ENCODE data around the gene CTNNA3. TPM values are rescaled to one million over a fixed set of nuclear protein-coding genes. Genes with fewer than 3 reads are reported as not detected.

CTNNA3 gene
- total RNA-seq, 1 experiment from 2014 or later = 0.20 TPM

DNA sequence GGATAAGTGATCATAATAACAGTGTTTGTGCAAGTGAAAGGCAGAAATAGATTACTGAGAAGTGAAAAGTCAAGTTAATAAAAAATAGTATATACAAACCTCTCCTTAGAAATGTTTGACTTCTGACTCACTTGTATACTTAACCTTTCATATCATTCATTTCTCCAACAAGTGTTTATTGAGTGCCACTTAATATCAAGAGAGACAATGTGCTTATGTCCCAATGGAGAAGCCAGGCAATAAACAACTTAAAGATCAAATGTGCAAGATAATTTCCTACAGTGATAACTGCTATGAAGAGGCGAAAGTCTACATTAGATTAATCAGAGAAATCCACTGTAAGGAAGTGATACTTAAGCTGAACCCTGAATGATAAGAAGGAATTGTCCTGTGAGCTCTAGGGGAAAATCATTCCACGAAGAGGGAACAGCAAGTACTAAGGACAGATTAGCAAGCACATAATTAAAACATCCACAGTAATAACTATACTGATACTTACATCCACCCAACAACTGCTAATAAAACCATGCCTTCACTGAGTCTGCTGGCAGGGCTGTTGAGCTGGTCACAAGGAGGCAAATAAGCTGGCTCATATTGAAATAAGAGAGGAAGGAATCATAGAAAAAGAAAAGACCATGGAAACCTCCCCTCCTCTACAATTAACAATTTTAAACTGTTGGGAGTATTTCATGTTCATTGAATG is 203.5 kb downstream of the CTNNA3 start:
- H3K4me1 ChIP-seq = peaks cover 10% of the 10 kb centered on the region
- peaks cover 17% of the 10 kb centered on the region for H3K4me1 Mint-ChIP-seq (ENCODE audit: low read depth, unreplicated experiment)
- DNase-seq = no peak
- no peak overlapping the region for H3K4me3 Mint-ChIP-seq (ENCODE audit: unreplicated experiment)
- H3K9me3 ChIP-seq = no peaks in the 10 kb centered on the region
- no peaks in the 10 kb centered on the region for H3K27me3 Mint-ChIP-seq (ENCODE audit: insufficient read depth, unreplicated experiment)
- peaks cover 9% of the 10 kb centered on the region for H3K9me3 Mint-ChIP-seq (ENCODE audit: unreplicated experiment)
- TF ChIP-seq, protein P1, sequence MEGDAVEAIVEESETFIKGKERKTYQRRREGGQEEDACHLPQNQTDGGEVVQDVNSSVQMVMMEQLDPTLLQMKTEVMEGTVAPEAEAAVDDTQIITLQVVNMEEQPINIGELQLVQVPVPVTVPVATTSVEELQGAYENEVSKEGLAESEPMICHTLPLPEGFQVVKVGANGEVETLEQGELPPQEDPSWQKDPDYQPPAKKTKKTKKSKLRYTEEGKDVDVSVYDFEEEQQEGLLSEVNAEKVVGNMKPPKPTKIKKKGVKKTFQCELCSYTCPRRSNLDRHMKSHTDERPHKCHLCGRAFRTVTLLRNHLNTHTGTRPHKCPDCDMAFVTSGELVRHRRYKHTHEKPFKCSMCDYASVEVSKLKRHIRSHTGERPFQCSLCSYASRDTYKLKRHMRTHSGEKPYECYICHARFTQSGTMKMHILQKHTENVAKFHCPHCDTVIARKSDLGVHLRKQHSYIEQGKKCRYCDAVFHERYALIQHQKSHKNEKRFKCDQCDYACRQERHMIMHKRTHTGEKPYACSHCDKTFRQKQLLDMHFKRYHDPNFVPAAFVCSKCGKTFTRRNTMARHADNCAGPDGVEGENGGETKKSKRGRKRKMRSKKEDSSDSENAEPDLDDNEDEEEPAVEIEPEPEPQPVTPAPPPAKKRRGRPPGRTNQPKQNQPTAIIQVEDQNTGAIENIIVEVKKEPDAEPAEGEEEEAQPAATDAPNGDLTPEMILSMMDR (IDR thresholded peaks at IDR 0.05; ENCODE audit: insufficient read depth in 1 of 2, low read depth in 1 of 2, low read length in 1 of 2, severe bottlenecking in 1 of 2, unreplicated experiment in 1 of 2) = no peak
- intact Hi-C loops (cut with micrococcal nuclease; ENCODE audit: unreplicated experiment) = loop anchor here (1.0 kb wide), 4 partner anchors 8 to 233 kb away; no protein-coding TSS in a partner anchor
- no peaks in the 10 kb centered on the region for H3K27me3 ChIP-seq (replicated peaks; ENCODE audit: control insufficient read depth, insufficient read depth, low read length)
- no peaks in the 10 kb centered on the region for H3K36me3 ChIP-seq (ENCODE audit: control insufficient read depth, insufficient read depth, low read length)
- POLR2A ChIA-PET = interaction anchor here (0.7 kb wide), 1 partner anchor 188 kb away, joined by 6 read pairs; no protein-coding TSS in a partner anchor
- no peak overlapping the region for H3K4me3 ChIP-seq (ENCODE audit: low read depth, low read length)
- CTCF ChIA-PET = no interaction called here
- BruUV-seq (replicated peaks) = no TSS peak
- no peaks in the 10 kb centered on the region for H3K36me3 Mint-ChIP-seq (ENCODE audit: insufficient read depth, unreplicated experiment)
- H3K27ac Mint-ChIP-seq (ENCODE audit: unreplicated experiment) = peak overlapping the region; percentile 14

DNA sequence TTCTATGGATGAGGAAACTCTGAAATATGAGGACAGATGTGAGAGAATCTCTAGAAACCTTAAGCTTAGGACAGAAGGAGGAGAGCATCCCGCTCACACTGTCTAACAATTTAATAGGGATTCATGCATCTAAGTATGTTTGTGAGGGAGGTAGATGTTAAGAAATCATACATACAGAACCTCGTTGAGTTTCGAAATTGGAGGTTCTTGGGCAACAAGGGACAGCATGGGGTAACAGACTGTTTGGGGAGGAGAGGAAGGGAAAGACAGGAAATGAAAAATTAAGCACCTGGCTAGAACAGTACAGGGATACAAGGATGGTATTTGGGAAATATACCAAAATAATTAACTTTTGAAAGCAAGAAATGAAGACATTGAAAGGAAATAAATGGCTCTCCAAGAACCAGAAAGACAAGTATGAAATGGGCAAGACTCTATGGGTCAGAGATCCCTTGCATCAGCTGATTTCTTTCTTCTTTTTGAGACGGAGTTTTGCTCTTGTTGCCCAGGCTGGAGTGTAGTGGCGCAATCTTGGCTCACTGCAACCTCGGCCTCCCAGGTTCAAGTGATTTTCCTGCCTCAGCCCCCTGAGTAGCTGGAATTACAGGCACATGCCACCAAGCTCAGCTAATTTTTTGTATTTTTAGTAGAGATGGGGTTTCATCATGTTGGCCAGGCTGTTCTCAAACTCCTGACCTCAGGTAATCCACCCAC is 207.9 kb downstream of the CTNNA3 start:
- CTCF ChIA-PET = no interaction called here
- POLR2A ChIA-PET = no interaction called here
- Histone ChIP-seq H3K4me1 (peaks cover 10% of the 10 kb centered on the region), H3K36me3 (ENCODE audit: control insufficient read depth, insufficient read depth, low read length) (no peaks in the 10 kb centered on the region), H3K9me3 (peaks cover 9% of the 10 kb centered on the region; the same call in 1 of the 2 replicates), H3K27me3 (replicated peaks; ENCODE audit: control insufficient read depth, insufficient read depth, low read length) (no peaks in the 10 kb centered on the region), H3K4me3 (ENCODE audit: low read depth, low read length) (no peak overlapping the region)
- DNase-seq = no peak
- TF ChIP-seq, protein P1 (IDR thresholded peaks at IDR 0.05; ENCODE audit: insufficient read depth in 1 of 2, low read depth in 1 of 2, low read length in 1 of 2, severe bottlenecking in 1 of 2, unreplicated experiment in 1 of 2) = no peak
- Mint-ChIP-seq H3K4me3 (ENCODE audit: unreplicated experiment) (no peak overlapping the region), H3K27me3 (ENCODE audit: insufficient read depth, unreplicated experiment) (no peaks in the 10 kb centered on the region), H3K36me3 (ENCODE audit: insufficient read depth, unreplicated experiment) (no peaks in the 10 kb centered on the region), H3K27ac (ENCODE audit: unreplicated experiment) (no peak overlapping the region), H3K9me3 (ENCODE audit: unreplicated experiment) (peaks cover 21% of the 10 kb centered on the region), H3K4me1 (ENCODE audit: low read depth, unreplicated experiment) (peaks cover 17% of the 10 kb centered on the region)
- intact Hi-C loops (cut with micrococcal nuclease; ENCODE audit: unreplicated experiment) = no loop called here
- BruUV-seq (replicated peaks) = no TSS peak

DNA sequence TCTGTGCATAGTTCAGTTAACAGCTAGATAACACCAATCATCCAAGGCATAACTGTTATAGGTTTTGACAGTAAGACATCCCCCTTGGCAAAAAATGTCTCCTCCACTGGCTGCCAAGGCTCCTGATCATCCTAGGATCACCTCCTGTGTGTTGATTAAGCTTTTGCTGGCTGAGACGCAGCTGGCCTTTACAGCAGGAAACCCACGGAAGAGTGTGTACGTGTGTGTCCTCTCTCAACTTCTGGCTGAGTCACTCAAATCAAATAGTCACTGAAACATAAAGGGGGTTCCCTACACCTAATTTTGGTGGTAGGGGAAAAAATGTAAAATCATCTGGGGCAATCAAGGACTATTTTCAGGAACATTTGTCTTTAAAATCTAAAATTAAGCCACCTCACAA is 208.8 kb downstream of the CTNNA3 start:
- H3K4me3 Mint-ChIP-seq (ENCODE audit: unreplicated experiment) = no peak overlapping the region
- CTCF ChIA-PET = no interaction called here
- Histone ChIP-seq H3K36me3 (ENCODE audit: control insufficient read depth, insufficient read depth, low read length) (no peaks in the 10 kb centered on the region), H3K27me3 (replicated peaks; ENCODE audit: control insufficient read depth, insufficient read depth, low read length) (no peaks in the 10 kb centered on the region), H3K9me3 (peaks cover 9% of the 10 kb centered on the region; the same call in 1 of the 2 replicates), H3K4me1 (peaks cover 4% of the 10 kb centered on the region; the same call in 1 of the 2 replicates), H3K4me3 (ENCODE audit: low read depth, low read length) (no peak overlapping the region)
- peaks cover 9% of the 10 kb centered on the region for H3K4me1 Mint-ChIP-seq (ENCODE audit: low read depth, unreplicated experiment)
- no peaks in the 10 kb centered on the region for H3K36me3 Mint-ChIP-seq (ENCODE audit: insufficient read depth, unreplicated experiment)
- no peaks in the 10 kb centered on the region for H3K27me3 Mint-ChIP-seq (ENCODE audit: insufficient read depth, unreplicated experiment)
- DNase-seq = no peak
- H3K9me3 Mint-ChIP-seq (ENCODE audit: unreplicated experiment) = peaks cover 21% of the 10 kb centered on the region
- POLR2A ChIA-PET = no interaction called here
- TF ChIP-seq, protein P1 (IDR thresholded peaks at IDR 0.05; ENCODE audit: insufficient read depth in 1 of 2, low read depth in 1 of 2, low read length in 1 of 2, severe bottlenecking in 1 of 2, unreplicated experiment in 1 of 2) = no peak
- intact Hi-C loops (cut with micrococcal nuclease; ENCODE audit: unreplicated experiment) = no loop called here
- H3K27ac Mint-ChIP-seq (ENCODE audit: unreplicated experiment) = no peak overlapping the region
- BruUV-seq (replicated peaks) = no TSS peak

Data from Caco-2 (cell line).